Jurkat, Clone E6-1 (cell line): ENCODE data around the gene ANKRD65. TPM values are rescaled to one million over a fixed set of nuclear protein-coding genes. Genes with fewer than 3 reads are reported as not detected.
"Not testable (repeated sequence)": the region's sequence is repeated elsewhere in the genome, so short reads cannot be mapped to it uniquely, and the experiment has no call there.

Source experiments
- DNase-seq: peaks from one replicate; pipeline ENCODE4 v3.0.0-alpha.2; 2011; ENCODE audit warnings: low read depth, low spot score
- H3K4me3 ChIP-seq: 2 replicates; pipeline ENCODE4 v1.5.1; 2011; ENCODE audit warnings: mild to moderate bottlenecking, low read length, control low read depth, moderate library complexity
- polyA plus RNA-seq: library from polyadenylated mRNA; unstranded; fragments of >200 nt; gene quantifications from one replicate; pipeline ENCODE4 v1.2.1, GENCODE V29; 2012; ENCODE audit warnings: missing spikeins; ENCODE audit not compliant: insufficient read length, insufficient read depth

Gene ANKRD65
- polyA plus RNA-seq = not detected

DNA sequence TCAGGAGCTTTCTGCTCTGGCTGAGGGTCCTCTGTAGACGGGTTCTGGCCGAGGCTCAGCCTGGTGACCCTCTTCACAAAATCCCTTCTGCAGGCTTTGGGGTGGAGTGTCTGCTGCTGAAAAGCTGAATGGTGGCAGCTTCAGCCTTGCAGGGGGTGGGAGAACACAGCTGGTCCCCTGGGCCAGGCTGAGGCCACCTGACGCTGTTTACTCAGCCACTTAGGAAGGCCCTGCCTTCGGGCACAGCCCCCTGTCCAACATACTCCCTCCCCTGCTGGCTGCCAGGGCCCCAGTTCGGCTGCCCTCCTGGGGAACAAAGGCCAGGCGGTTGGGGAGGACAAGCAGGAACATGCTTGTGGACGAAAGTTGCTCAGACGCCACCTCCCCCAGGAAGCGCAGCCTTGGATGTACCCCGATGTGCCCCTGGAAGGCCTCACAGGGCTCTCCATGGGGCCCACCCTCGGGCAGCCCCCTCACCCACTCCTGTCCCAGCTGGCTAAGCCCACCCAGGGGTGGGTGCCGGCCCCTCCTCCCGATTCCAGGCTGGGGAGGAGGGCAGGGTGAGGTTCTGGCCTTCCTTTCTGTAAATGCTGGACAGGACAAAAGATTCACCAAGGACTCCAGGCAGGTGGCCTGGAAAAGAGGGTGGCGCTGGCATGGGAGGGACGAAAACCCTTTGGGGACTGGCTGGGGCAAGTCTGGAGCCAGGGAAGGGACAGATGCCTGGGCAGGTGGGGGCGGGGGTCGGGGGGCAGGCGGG lies at the start of gene ANKRD65:
Gene ANKRD65 (minus strand): TSS at position 130 of the 760 bp plus-strand sequence. CDS start 271 bp downstream, outside the sequence.
- H3K4me3 ChIP-seq = no peak within 1 kb of the TSS
- DNase-seq = no peak

- not testable (repeated sequence) for DNase-seq, H3K4me3 ChIP-seq
Measured at GRCh38 chr1:1468196-1468985, 47.3 kb upstream of the ANKRD65 start.

DNA sequence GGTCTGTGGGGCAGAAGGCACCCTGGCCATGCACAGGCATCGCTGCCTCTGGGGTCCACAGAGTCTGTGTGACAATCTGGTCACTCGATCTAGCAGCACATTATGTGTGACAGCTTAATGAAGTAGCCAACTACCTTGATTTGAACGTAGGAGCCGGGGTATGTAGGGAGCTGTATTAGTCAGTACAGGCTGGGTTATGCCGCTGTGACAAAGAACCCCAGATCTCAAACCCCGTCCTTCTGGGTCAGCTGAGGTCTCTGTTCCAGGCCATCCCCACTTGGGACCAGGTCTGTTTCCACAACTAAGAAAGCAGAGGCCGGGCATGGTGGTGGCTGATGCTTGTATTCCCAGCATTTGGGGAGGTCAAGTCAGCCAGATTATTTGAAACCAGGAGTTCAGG lies 42.2 kb upstream of the ANKRD65 start:
- no peak for DNase-seq
- H3K4me3 ChIP-seq = no peak overlapping the region

- no peak overlapping the region for H3K4me3 ChIP-seq
- no peak for DNase-seq
Measured at GRCh38 chr1:1462318-1462966, 41.4 kb upstream of the ANKRD65 start.

- no peak for DNase-seq
- H3K4me3 ChIP-seq = no peak overlapping the region
Measured at GRCh38 chr1:1461721-1462317, 40.7 kb upstream of the ANKRD65 start.

DNA sequence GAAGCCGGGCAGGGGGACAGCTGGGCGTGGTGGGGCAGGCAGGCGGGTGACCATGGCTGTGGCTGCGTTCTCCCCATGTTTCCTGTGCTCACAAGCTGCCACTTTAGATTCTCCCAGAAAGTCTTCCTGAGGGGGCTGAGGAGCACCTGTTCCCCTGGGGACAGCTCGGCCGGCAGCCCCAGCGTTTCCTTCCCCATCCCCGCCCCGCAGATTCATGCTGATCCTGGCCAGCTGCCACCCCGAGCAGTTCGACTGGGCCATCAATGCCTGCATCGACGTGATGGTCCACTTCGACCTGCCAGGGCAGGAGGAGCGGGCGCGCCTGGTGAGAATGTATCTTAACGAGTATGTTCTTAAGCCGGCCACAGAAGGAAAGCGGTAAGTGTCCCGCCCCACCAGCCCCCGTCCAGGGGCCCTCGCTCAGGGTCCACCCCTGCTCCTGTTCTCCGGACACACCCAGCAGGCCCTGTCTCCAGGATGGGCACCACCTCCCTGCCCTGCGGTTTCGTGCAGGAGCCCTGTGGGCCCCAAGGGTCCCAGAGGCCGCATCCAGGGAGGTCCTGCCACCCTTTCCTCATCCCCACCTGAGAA lies 39.6 kb upstream of the ANKRD65 start:
- no peak for DNase-seq
- H3K4me3 ChIP-seq = no peak overlapping the region

DNA sequence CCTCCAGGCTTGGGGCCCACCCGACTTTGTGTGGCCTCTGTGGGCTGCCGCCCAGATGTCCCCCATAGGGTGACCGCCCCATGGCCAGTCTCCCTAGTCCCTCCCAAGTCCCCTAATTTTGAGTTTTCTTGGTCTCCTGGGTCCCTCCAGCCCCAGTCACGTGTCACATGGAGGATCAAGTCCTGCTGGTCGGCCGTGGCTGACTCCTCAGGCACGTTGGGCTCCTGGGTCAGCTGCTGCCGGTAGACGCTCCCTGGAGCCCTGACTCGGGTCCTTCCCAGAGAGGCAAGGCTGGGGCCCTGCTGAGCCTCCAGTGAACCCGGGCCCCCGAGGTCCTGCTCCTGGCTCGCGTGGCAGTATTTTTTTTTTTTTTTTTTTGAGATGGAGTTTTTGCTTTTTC lies 38.6 kb upstream of the ANKRD65 start:
- DNase-seq, H3K4me3 ChIP-seq: not testable (repeated sequence)

DNA sequence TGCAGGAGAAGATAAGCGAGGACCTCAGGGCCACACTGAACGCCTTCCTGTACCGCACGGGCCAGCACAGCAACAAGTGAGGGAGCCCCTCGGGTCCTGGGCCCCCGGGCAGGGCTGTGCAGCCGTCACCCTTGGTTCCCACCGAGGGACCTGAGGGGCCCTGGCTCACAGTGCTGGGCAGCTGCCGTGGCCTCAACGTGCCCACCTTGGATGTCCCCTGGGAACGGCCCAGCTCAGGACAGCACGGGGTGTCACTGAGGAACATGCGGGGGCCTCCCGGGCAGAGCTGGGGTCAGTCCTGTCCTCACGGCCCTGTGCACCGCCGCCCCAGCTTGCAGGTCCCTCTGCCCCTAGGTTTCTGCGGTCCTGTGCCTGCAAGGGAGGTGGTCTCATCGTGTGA lies 38.1 kb upstream of the ANKRD65 start:
- H3K4me3 ChIP-seq, DNase-seq: not testable (repeated sequence)

DNA sequence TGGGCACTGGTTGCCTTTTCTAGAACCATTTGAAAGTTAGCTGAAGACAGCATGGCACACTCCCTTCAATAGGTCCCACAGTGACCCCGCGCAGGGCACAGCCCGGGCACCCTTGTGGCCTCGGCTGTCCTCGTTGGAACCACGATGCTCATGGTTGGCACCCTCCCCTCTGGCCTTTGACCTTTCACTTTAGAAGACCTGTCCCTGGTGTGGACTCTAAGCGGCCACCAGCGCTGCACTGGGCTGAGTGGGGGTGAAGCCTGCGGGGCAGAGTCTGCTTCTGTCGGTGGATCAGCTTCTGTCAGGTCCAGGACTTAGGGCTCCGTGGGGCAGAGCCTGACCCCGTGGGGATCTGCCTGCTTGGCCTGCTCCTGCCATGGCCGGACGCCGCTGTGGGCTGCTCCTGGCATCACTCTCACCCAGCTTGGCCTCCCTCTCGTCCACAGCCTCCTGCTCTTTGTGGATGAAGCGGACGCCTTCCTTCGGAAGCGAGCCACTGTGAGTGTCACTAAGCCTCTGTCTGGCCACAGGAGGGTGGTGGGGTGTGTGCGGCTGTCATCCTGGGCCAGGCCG lies 35.7 kb upstream of the ANKRD65 start:
- H3K4me3 ChIP-seq, DNase-seq: not testable (repeated sequence)

GRCh38 chr1:1455934-1456333 lies 34.9 kb upstream of the ANKRD65 start:
- not testable (repeated sequence) for DNase-seq, H3K4me3 ChIP-seq

DNA sequence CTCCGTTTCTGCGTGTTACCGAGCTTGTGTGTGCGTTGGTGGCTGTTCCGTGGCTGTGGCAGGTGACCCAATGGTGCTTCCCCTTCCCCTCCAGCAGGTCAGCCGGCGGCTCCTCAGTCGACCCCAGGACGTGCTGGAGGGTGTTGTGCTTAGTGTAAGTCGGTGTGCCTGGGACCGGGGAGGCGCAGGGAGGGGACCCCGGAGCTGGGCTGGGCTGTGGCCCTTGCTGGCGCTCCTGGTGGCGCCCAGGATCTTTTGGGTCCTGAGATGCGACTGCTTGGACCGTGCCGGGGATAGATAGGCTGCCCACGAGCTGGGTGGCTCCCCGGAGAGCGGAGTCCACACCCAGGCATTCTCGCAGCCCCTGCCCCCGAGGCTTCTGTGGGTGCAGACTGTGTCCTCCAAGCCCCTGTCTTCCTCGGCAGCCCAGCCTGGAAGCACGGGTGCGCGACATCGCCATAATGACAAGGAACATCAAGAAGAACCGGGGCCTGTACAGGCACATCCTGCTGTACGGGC lies 34.3 kb upstream of the ANKRD65 start:
- no peak overlapping the region for H3K4me3 ChIP-seq
- DNase-seq = no peak

GRCh38 chr1:1454286-1455056 lies 33.4 kb upstream of the ANKRD65 start:
- DNase-seq, H3K4me3 ChIP-seq: not testable (repeated sequence)

- no peak overlapping the region for H3K4me3 ChIP-seq
- DNase-seq = no peak
Measured at GRCh38 chr1:1452882-1453281, 31.8 kb upstream of the ANKRD65 start.

DNA sequence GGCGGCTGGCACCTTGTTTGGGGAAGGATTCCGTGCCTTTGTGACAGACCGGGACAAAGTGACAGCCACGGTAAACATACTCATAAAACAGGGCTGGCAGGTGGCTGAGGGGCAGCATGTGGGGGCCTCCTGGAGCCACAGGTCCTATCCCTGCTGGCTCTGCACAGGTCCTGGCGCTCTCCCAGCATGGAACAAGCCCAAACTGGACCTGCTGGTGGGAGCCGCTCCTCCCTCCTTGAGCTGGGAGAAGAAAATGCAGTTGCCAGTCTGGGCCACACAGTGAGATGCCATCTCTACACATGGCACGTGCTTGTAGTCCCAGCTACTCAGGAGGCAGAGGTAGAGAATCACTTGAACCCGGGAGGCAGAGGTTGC lies 31.3 kb upstream of the ANKRD65 start:
- not testable (repeated sequence) for H3K4me3 ChIP-seq, DNase-seq

DNA sequence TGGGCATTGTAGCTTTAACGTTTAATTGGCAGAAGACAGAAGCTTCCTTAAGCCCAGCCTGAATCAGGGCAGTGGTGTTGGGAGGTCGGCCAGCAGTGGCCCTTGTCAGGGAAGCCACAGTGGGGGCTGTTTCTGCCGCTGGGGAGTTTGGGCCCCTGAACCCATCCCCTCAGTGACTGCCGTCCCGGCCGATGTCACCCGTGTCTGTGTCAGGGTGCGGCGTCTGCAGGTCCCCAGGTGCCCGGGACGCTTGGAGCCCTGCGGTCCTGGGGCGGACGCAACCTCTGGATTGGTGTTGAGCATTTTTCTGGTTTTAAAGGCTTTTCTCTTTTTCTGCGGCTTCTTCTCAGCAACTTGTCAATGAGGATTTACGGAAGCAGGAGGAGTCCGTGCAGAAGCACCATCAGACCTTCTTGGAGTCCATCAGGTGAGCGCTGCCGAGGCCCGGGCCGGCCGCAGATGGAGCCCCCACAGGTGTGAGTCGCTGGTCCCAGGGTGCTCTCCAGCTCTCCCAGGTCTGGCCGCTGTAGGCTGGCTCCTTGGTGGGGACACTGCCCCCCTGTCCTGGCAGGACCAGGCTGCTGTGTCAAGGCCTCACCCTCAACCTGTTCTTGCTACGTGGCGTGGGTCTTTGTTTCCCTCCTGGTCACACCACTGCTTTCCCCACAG lies 30.8 kb upstream of the ANKRD65 start:
- no peak overlapping the region for H3K4me3 ChIP-seq
- no peak for DNase-seq

GRCh38 chr1:1450616-1451015 lies 29.5 kb upstream of the ANKRD65 start:
- not testable (repeated sequence) for H3K4me3 ChIP-seq, DNase-seq

DNA sequence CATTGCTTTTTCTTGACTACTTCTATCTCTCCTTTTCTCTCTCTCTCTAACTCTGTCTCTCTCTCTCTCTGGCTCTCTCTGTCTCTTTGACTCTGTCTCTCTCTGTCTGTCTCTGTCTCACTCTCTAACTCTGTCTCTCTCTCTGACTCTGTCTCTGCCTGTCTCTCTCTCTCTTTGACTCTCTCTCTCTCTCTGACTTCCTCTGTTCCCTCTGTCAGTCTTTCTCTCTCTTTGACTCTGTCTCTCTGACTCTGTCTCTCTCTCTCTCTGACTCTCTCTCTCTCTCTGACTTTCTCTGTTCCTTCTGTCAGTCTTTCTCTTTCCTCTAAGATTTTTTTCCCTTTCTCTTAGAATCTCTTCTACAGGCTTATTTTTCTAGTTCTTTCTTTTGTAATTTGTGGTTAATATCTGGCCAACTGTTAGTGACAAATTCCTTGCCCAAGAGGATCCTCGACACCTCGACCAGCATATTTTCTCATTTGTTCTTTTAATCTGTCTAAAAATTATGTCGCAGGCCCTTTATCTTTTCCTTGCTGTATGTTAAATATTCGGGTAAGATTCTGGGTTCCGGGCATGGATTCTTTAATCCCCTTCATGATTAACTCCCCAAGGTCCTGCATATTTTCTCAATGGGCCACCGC lies 28.1 kb upstream of the ANKRD65 start, which contains the start of gene ATAD3C:
Gene ATAD3C (plus strand): TSS at position 591 of the 641 bp plus-strand sequence. CDS start 995 bp downstream, outside the sequence.
- DNase-seq = no peak
- H3K4me3 ChIP-seq = no peak within 1 kb of the TSS
